WI38 (cell line): ENCODE measurements around the gene SLC9A9.

Experiments
- H3K4me3 ChIP-seq: 2 replicates; pipeline ENCODE4 v1.5.1; 2011; ENCODE audit warnings: low read depth, mild to moderate bottlenecking, control low read depth, low read length
- TF ChIP-seq, protein P1 (sequence below): IDR thresholded peaks from 2 replicates; pipeline ENCODE4 v1.5.1; 2012; ENCODE audit warnings: low read depth, mild to moderate bottlenecking, control low read depth, low read length

The SLC9A9 gene

GRCh38 chr3:143480344-143480743 is 367.9 kb downstream of the SLC9A9 start:
- TF ChIP-seq, protein P1, sequence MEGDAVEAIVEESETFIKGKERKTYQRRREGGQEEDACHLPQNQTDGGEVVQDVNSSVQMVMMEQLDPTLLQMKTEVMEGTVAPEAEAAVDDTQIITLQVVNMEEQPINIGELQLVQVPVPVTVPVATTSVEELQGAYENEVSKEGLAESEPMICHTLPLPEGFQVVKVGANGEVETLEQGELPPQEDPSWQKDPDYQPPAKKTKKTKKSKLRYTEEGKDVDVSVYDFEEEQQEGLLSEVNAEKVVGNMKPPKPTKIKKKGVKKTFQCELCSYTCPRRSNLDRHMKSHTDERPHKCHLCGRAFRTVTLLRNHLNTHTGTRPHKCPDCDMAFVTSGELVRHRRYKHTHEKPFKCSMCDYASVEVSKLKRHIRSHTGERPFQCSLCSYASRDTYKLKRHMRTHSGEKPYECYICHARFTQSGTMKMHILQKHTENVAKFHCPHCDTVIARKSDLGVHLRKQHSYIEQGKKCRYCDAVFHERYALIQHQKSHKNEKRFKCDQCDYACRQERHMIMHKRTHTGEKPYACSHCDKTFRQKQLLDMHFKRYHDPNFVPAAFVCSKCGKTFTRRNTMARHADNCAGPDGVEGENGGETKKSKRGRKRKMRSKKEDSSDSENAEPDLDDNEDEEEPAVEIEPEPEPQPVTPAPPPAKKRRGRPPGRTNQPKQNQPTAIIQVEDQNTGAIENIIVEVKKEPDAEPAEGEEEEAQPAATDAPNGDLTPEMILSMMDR, result no peak
- no peak overlapping the region for H3K4me3 ChIP-seq

- H3K4me3 ChIP-seq, result no peak overlapping the region
- TF ChIP-seq, protein P1, result no peak
Observed at GRCh38 chr3:143479727-143480126, 368.5 kb downstream of the SLC9A9 start.

DNA sequence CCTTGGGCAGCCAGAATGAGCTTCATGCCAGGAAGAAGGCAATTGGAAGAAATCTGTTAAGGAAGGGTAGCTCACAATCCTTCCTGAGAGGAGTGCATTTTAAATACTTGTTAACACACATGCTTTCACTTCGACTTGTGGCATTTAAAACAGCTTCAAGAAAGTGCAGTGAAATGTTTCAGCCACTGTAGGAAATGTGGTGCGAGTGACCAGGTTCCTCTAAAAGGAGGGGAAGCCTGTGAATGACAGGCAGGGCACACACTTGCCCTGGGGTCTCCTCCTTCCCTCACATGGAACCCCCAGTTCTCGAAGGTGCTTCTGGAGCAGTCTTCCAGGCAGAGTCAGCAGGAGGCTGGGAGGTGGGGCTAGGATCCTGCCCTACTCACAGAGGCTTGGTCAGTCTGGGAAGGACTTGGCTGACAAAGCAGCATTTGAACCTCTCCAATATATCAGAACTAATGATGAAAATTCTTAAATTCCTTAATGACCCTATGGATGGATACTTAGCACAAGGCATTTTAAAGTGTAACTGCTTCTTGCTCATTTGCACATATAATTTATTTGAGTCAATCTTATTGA is 370.1 kb downstream of the SLC9A9 start:
- TF ChIP-seq, protein P1, result no peak
- no peak overlapping the region for H3K4me3 ChIP-seq

- TF ChIP-seq, protein P1, result no peak
- no peak overlapping the region for H3K4me3 ChIP-seq
Observed at GRCh38 chr3:143476965-143477640, 371.2 kb downstream of the SLC9A9 start.

DNA sequence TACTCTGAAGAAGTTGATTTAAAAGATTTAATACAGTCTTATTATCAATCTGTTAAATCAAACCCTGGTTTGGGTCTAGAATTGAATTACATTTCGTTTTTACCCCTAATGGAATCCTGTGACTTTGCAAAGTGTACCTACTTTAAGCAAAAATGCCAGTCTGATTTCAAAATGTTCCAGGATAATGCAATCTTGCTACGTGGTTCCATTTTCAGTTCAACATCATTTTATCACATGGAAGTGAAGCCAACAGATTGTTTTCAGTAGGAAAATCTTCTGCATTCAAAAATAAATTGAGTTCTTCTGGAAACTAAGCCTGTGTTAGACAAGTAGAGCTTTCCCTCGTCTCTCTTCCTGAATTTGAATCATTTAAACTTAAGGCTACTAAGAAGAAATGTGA is 372.3 kb downstream of the SLC9A9 start:
- H3K4me3 ChIP-seq, result no peak overlapping the region
- TF ChIP-seq, protein P1, result no peak

DNA sequence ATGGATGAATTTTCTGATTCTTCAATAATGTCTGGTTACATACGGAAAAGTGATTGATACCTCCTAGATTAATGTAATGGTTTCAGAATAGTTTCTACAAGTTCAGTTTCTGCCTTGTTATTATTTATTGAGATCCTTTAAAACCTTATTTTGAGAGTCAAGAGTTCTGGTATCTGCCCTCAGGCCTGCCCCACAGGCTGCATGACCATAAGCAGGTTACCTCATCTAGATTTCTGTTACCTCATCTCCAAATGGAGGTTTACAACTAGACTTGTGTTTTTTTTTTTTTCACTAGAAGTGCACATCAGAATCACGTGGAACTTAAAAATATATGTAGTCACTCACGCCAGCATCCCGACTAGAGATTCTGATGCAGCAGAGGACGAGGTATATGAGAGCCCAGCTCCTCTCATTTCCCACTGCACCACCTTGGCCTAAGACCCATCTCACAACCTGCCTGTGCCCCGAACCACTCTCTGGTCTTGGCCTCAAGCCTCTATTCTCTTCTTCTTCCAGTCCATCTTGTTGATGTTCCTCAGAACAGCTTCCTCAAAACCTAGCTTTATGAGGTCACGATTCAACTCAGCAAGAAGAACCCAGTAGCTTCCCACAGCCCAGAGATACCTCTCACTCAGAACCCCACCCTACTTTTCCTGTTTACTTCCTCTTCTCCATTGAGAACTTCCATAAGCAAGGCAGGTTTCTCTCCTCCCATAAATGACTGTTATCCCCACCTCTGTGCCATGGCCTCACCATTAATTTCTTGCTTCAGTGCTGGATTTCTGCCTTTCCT is 375.3 kb downstream of the SLC9A9 start:
- H3K4me3 ChIP-seq, result no peak overlapping the region
- TF ChIP-seq, protein P1, result no peak

GRCh38 chr3:143471705-143472104 is 376.6 kb downstream of the SLC9A9 start:
- TF ChIP-seq, protein P1, result no peak
- no peak overlapping the region for H3K4me3 ChIP-seq
